GM12872 (cell line): ENCODE measurements around the gene MAP1LC3A.

ENCODE experiments used
- CTCF ChIP-seq: IDR thresholded peaks from 3 replicates; pipeline ENCODE4 v1.5.1; 2011; ENCODE audit warnings: low read depth, mild to moderate bottlenecking, low read length, moderate library complexity; ENCODE audit not compliant: insufficient read depth

The MAP1LC3A gene

GRCh38 chr20:34544109-34544796 is 14.3 kb upstream of the MAP1LC3A start:
- TF ChIP-seq CTCF, result no peak

GRCh38 chr20:34546751-34547181 is 11.8 kb upstream of the MAP1LC3A start:
- no peak for TF ChIP-seq CTCF

- TF ChIP-seq CTCF, result no peak
Observed at GRCh38 chr20:34547844-34548613, 10.5 kb upstream of the MAP1LC3A start.

- TF ChIP-seq CTCF, result no peak
Observed at GRCh38 chr20:34549291-34549928, 9.1 kb upstream of the MAP1LC3A start.

GRCh38 chr20:34549929-34550305 is 8.6 kb upstream of the MAP1LC3A start:
- TF ChIP-seq CTCF, result no peak

GRCh38 chr20:34552569-34552968 is 5.9 kb upstream of the MAP1LC3A start:
- TF ChIP-seq CTCF, result no peak

GRCh38 chr20:34553366-34553867 is 5.1 kb upstream of the MAP1LC3A start:
- no peak for TF ChIP-seq CTCF
